Astrocyte of the cerebellum (primary cell): ENCODE measurements around the gene ZNRD2.

Experiments
- DNase-seq: peaks from one replicate; pipeline ENCODE4 v3.0.0-alpha.2; 2011; ENCODE audit warnings: low read depth
- H3K4me3 ChIP-seq: 2 replicates; pipeline ENCODE4 v1.5.1; 2011; ENCODE audit warnings: mild to moderate bottlenecking, low read depth, low read length, moderate library complexity
- CTCF ChIP-seq: IDR thresholded peaks from 2 replicates; pipeline ENCODE4 v1.5.1; 2012; ENCODE audit warnings: low read length, low read depth, moderate library complexity, mild to moderate bottlenecking; ENCODE audit errors: missing control alignments
- in situ Hi-C: cut with HindIII; loops from 2 replicates; pipeline ENCODE4 v1.10.0; 2017; ENCODE audit warnings: low sequenced_read_pairs

The ZNRD2 gene

GRCh38 chr11:65578667-65579066 is 8.4 kb downstream of the ZNRD2 start:
- DNase-seq: no peak
- H3K4me3 ChIP-seq: no peak overlapping the region
- in situ Hi-C loops: no loop called here
- TF ChIP-seq CTCF: no peak

GRCh38 chr11:65579291-65579690 is 9.0 kb downstream of the ZNRD2 start:
- DNase-seq: no peak
- no peak overlapping the region for H3K4me3 ChIP-seq
- TF ChIP-seq CTCF: no peak
- in situ Hi-C loops: no loop called here

- in situ Hi-C loops: no loop called here
- no peak overlapping the region for H3K4me3 ChIP-seq
- no peak for TF ChIP-seq CTCF
- DNase-seq: no peak
Measured at GRCh38 chr11:65580031-65580692, 9.9 kb downstream of the ZNRD2 start.

GRCh38 chr11:65580756-65581155 is 10.5 kb downstream of the ZNRD2 start:
- no peak for TF ChIP-seq CTCF
- no peak overlapping the region for H3K4me3 ChIP-seq
- in situ Hi-C loops: no loop called here
- no peak for DNase-seq

GRCh38 chr11:65581928-65582327 is 11.7 kb downstream of the ZNRD2 start:
- TF ChIP-seq CTCF: no peak
- DNase-seq: no peak
- in situ Hi-C loops: no loop called here
- no peak overlapping the region for H3K4me3 ChIP-seq

GRCh38 chr11:65583589-65583988 is 13.3 kb downstream of the ZNRD2 start:
- TF ChIP-seq CTCF: no peak
- DNase-seq: no peak
- no peak overlapping the region for H3K4me3 ChIP-seq
- in situ Hi-C loops: no loop called here
